Heart right ventricle (tissue), 16 donors: ENCODE data around the gene CTXN3. TPM values are rescaled to one million over a fixed set of nuclear protein-coding genes. Genes with fewer than 3 reads are reported as not detected.

ENCODE experiments used
- ATAC-seq, 8 donors: fragments of 200-7000 bp; cut with Tn5 transposase; one replicate each; pipeline ENCODE4 v1.9.1; 2020; ENCODE audit warnings: mild to moderate bottlenecking in 8 of 8, moderate library complexity in 8 of 8, moderate number of reproducible peaks in 1 of 8
- DNase-seq, 2 donors: peaks; one replicate each; pipeline ENCODE4 v3.0.0-alpha.2; 2020
- H3K27ac ChIP-seq, 10 donors: fragments of 200-600 bp; sonication (generic) in 2 of 10; one replicate each; pipeline versions ENCODE4 v1.5.0 to v1.8.0; 2020 to 2022; ENCODE audit warnings: mild to moderate bottlenecking in 3 of 10
- H3K27me3 ChIP-seq, 7 donors: fragments of 200-600 bp; one replicate each; pipeline ENCODE4 v1.8.0; 2021 to 2022; ENCODE audit warnings: mild to moderate bottlenecking in 2 of 7
- H3K36me3 ChIP-seq, 9 donors: fragments of 200-600 bp; sonication (generic) in 1 of 9; one replicate each; pipeline versions ENCODE4 v1.5.0 to v1.8.0; 2020 to 2022; ENCODE audit warnings: mild to moderate bottlenecking in 2 of 9
- H3K4me1 ChIP-seq, 9 donors: fragments of 200-600 bp; sonication (generic) in 1 of 9; one replicate each; pipeline versions ENCODE4 v1.5.0 to v1.8.0; 2020 to 2022; ENCODE audit warnings: mild to moderate bottlenecking in 4 of 9
- H3K4me3 ChIP-seq, 10 donors: fragments of 200-600 bp; sonication (generic) in 2 of 10; one replicate each; pipeline versions ENCODE4 v1.5.0 to v1.8.0; 2020 to 2022; ENCODE audit warnings: mild to moderate bottlenecking in 7 of 10, moderate library complexity in 2 of 10
- H3K9me3 ChIP-seq, 11 donors: fragments of 200-600 bp in 10 of 11; sonication (generic) in 2 of 11; one replicate each; pipeline versions ENCODE4 v1.5.0 to v1.8.0; 2013 to 2022; ENCODE audit warnings: mild to moderate bottlenecking in 2 of 11, control low read depth in 1 of 11, moderate library complexity in 1 of 11
- CTCF ChIP-seq, 9 donors: fragments of 200-600 bp; sonication (generic) in 2 of 9; IDR thresholded peaks; one replicate each; pipeline versions ENCODE4 v1.5.0 to v1.8.0; 2021 to 2022; ENCODE audit warnings: antibody characterized with exemption in 9 of 9, mild to moderate bottlenecking in 5 of 9, moderate library complexity in 1 of 9
- WGBS, 2 donors: extraction: QIAGEN DNeasy Blood & Tissue Kit; methylation state at CpG; one replicate each; pipeline ENCODE4 v1.1.7; 2013; ENCODE audit warnings: inconsistent platforms in 1 of 2; 5-methylcytosine and 5-hydroxymethylcytosine counted together
- intact Hi-C, 10 donors: fragments of 100-400 bp; cut with DNase I; formaldehyde crosslinking; loops; one replicate each; pipeline versions ENCODE4 v1.11.1 to v1.14.2; 2022
- polyA plus RNA-seq, 2 donors: library from polyadenylated mRNA; stranded (reverse); fragments of 200-250 nt; gene quantifications; one replicate each; pipeline ENCODE4 v1.2.3, GENCODE V29; 2013
- total RNA-seq, 10 donors: library from RNA; stranded (reverse); fragmentation: NEBNext Ultra II Directional in 3 of 10; extraction: Animal tissue kit (Norgen Biotek cat#: 25700) in 3 of 10; gene quantifications; one replicate each; pipeline versions ENCODE4 v1.2.1 to v1.2.4, GENCODE V29; 2021 to 2023
- donor health status: Arrhythmogenic right ventricular cardiomyopathy.
- donor health status: ischemic (EF 13 %, LVEDD 7.1; RV severe dilation, severe dysfunction).
- donor health status: healthy with polysubstance abuse.
- donor health status: DM: no; HTN: yes; CAD: no.
- donor health status: DM: no; HTN: no; CAD: no.
- donor health status: ischemic (EF 25% LVEDD 6.9; RV normal size, moderate dysfunction).
- donor health status: ischemic (EF 25% LVEDD 5.7; RV mildly dilated, moderate dysfunction).
- donor health status: healthy.
- donor health status: DM: yes; HTN: yes; CAD: no.
- donor health status: Ischemic cardiomyopathy.
- donor health status: ischemic (EF 35%, LVEDD 5.7; RV mildly dilated, moderate dysfunction).
- donor health status: nonischemic (EF 11% LVEDD 7.7; RV severe dilation, severe dysfunction).
- donor health status: DM: yes; HTN: yes; CAD: no.
- donor health status: PGD.
- donor health status: ischemic (EF 29% LVEDD 5.4; RV normal size, mild dysfunction).
- donor health status: nonischemic (EF 23%, LVEDD 6.1; RV moderate dilation, normal function).

Gene CTXN3
- total and polyA plus RNA-seq, 12 donors, result not detected

- ATAC-seq (peak in 5 of 8 donors; percentile 42 to 72 (median 57)), DNase-seq (no peak)
- Histone ChIP-seq H3K9me3 (no peaks in the 10 kb centered on the region), H3K4me1 (peaks cover 0 to 23% (median 10%) of the 10 kb centered on the region in 9 donors), H3K27me3 (no peaks in the 10 kb centered on the region), H3K36me3 (no peaks in the 10 kb centered on the region), H3K27ac (no peak overlapping the region), H3K4me3 (no peak overlapping the region)
- intact Hi-C loops, result no loop called here
- TF ChIP-seq CTCF (IDR thresholded peaks at IDR 0.05), result no peak
- 22 to 25% methylated on average over 2 of the region's 2 CpGs for WGBS, 2 donors
Measured at GRCh38 chr5:127650022-127650421, 1.1 kb downstream of the CTXN3 start.

GRCh38 chr5:127650649-127651048 is 1.8 kb downstream of the CTXN3 start:
- Histone ChIP-seq H3K27me3 (no peaks in the 10 kb centered on the region), H3K36me3 (no peaks in the 10 kb centered on the region), H3K4me3 (no peak overlapping the region), H3K4me1 (peaks cover 0 to 23% (median 10%) of the 10 kb centered on the region in 9 donors), H3K9me3 (no peaks in the 10 kb centered on the region), H3K27ac (no peak overlapping the region)
- DNase-seq (no peak), ATAC-seq (peak in 2 of 8 donors; percentile 53 to 71)
- WGBS, 2 donors, result 59 to 73% methylated on average over 1 of the region's 1 CpG
- no peak for TF ChIP-seq CTCF (IDR thresholded peaks at IDR 0.05)
- intact Hi-C loops, result no loop called here

GRCh38 chr5:127652952-127653611 is 4.2 kb downstream of the CTXN3 start:
- Histone ChIP-seq H3K27me3 (no peaks in the 10 kb centered on the region), H3K36me3 (no peaks in the 10 kb centered on the region), H3K27ac (no peak overlapping the region), H3K4me1 (peaks cover 0 to 16% (median 10%) of the 10 kb centered on the region in 9 donors), H3K9me3 (no peaks in the 10 kb centered on the region), H3K4me3 (no peak overlapping the region)
- no peak for TF ChIP-seq CTCF (IDR thresholded peaks at IDR 0.05)
- intact Hi-C loops, result no loop called here
- WGBS, 2 donors, result 90 to 93% methylated on average over 7 of the region's 7 CpGs
- ATAC-seq (no peak), DNase-seq (no peak)

- no peaks in the 10 kb centered on the region for H3K36me3 ChIP-seq
- peaks cover 0 to 14% (median 0%) of the 10 kb centered on the region in 9 donors for H3K4me1 ChIP-seq
- 79 to 86% methylated on average over 6 of the region's 6 CpGs for WGBS, 2 donors
- H3K27ac ChIP-seq, result no peak overlapping the region
- H3K27me3 ChIP-seq, result no peaks in the 10 kb centered on the region
- intact Hi-C loops, result no loop called here
- no peak for TF ChIP-seq CTCF (IDR thresholded peaks at IDR 0.05)
- no peaks in the 10 kb centered on the region for H3K9me3 ChIP-seq
- no peak overlapping the region for H3K4me3 ChIP-seq
- ATAC-seq, result no peak
- no peak for DNase-seq
Measured at GRCh38 chr5:127656825-127657224, 7.9 kb downstream of the CTXN3 start.
